Activated gamma-delta T cell treated with Interleukin-2 at 50 U/mL for 16 hours (primary cell): Measurements from ENCODE around the gene TGFB3.
A peak's percentile ranks its signal among the peaks of the same experiment; 100 is the strongest.
"Not testable (repeated sequence)": the region's sequence is repeated elsewhere in the genome, so short reads cannot be mapped to it uniquely, and the experiment has no call there.

Experiments
- DNase-seq: peaks from one replicate; pipeline ENCODE4 v3.0.0-alpha.2; 2020

The TGFB3 gene

GRCh38 chr14:75981426-75982265, at the start of gene TGFB3:
Gene TGFB3, minus strand, starts transcription at chr14:75981995. Its CDS starts 1,102 bp downstream, at chr14:75980893.
- peak; percentile 42 for DNase-seq

- DNase-seq = no peak
Observed at GRCh38 chr14:76024211-76024907, 42.6 kb upstream of the TGFB3 start.

GRCh38 chr14:76023757-76024156, 42.0 kb upstream of the TGFB3 start:
- DNase-seq = no peak

- DNase-seq = no peak
Observed at GRCh38 chr14:76022991-76023390, 41.2 kb upstream of the TGFB3 start.

- no peak for DNase-seq
Observed at GRCh38 chr14:76019676-76020075, 37.9 kb upstream of the TGFB3 start.

GRCh38 chr14:76015668-76016067, 33.9 kb upstream of the TGFB3 start:
- DNase-seq = no peak

GRCh38 chr14:76015191-76015590, 33.4 kb upstream of the TGFB3 start:
- no peak for DNase-seq

GRCh38 chr14:76012354-76012753, 30.6 kb upstream of the TGFB3 start:
- no peak for DNase-seq

- DNase-seq = no peak
Observed at GRCh38 chr14:76011930-76012329, 30.1 kb upstream of the TGFB3 start.

GRCh38 chr14:76009627-76010026, 27.8 kb upstream of the TGFB3 start:
- DNase-seq = not testable (repeated sequence)

GRCh38 chr14:76007852-76008251, 26.1 kb upstream of the TGFB3 start:
- no peak for DNase-seq

GRCh38 chr14:76007379-76007778, 25.6 kb upstream of the TGFB3 start:
- DNase-seq = no peak

GRCh38 chr14:76006253-76006652, 24.5 kb upstream of the TGFB3 start:
- DNase-seq = no peak

- DNase-seq = no peak
Observed at GRCh38 chr14:76002383-76002782, 20.6 kb upstream of the TGFB3 start.

- no peak for DNase-seq
Observed at GRCh38 chr14:75999511-76000190, 17.9 kb upstream of the TGFB3 start.

- DNase-seq = no peak
Observed at GRCh38 chr14:75996488-75996887, 14.7 kb upstream of the TGFB3 start.

GRCh38 chr14:75995372-75996041, 13.7 kb upstream of the TGFB3 start:
- DNase-seq = no peak

GRCh38 chr14:75993567-75994041, 11.8 kb upstream of the TGFB3 start:
- DNase-seq = no peak

GRCh38 chr14:75991753-75992152, 10.0 kb upstream of the TGFB3 start:
- DNase-seq = no peak

- DNase-seq = no peak
Observed at GRCh38 chr14:75990297-75990696, 8.5 kb upstream of the TGFB3 start.

GRCh38 chr14:75989134-75989533, 7.3 kb upstream of the TGFB3 start:
- no peak for DNase-seq

GRCh38 chr14:75987201-75987970, 5.6 kb upstream of the TGFB3 start:
- DNase-seq = no peak
